Mucosa of descending colon (tissue), 3 donors: ENCODE data around the gene SPAG6. TPM values are rescaled to one million over a fixed set of nuclear protein-coding genes. Genes with fewer than 3 reads are reported as not detected.

Experiments
- ATAC-seq: fragments of 200-7000 bp; cut with Tn5 transposase; one replicate; pipeline ENCODE4 v1.9.1; 2020; ENCODE audit warnings: mild to moderate bottlenecking, moderate library complexity
- DNase-seq, 3 donors: peaks; one replicate each; pipeline ENCODE4 v3.0.0-alpha.2; 2020
- H3K36me3 ChIP-seq: fragments of 200-600 bp; one replicate; pipeline ENCODE4 v1.8.0; 2021; ENCODE audit warnings: low read depth, mild to moderate bottlenecking
- H3K4me1 ChIP-seq: fragments of 200-600 bp; one replicate; pipeline ENCODE4 v1.8.0; 2021; ENCODE audit warnings: low read depth, mild to moderate bottlenecking
- H3K4me3 ChIP-seq: fragments of 200-600 bp; one replicate; pipeline ENCODE4 v1.8.0; 2021; ENCODE audit warnings: mild to moderate bottlenecking
- H3K9me3 ChIP-seq: fragments of 200-600 bp; one replicate; pipeline ENCODE4 v1.8.0; 2021; ENCODE audit warnings: mild to moderate bottlenecking
- CTCF ChIP-seq: fragments of 200-600 bp; IDR thresholded peaks from one replicate; pipeline ENCODE4 v1.8.0; 2022; ENCODE audit warnings: antibody characterized with exemption, mild to moderate bottlenecking
- intact Hi-C, 2 donors: fragments of 100-400 bp; cut with DNase I in 1 of 2; cut with micrococcal nuclease in 1 of 2; formaldehyde crosslinking; loops; one replicate each; pipeline versions ENCODE4 v1.11.0 to v1.11.1; 2022; cut with DNase I, micrococcal nuclease
- total RNA-seq, 3 donors: library from RNA; stranded (reverse); fragmentation: NEBNext Ultra II Directional in 2 of 3; extraction: Animal tissue kit (Norgen Biotek cat#: 25700) in 2 of 3; gene quantifications; one replicate each; pipeline versions ENCODE4 v1.2.1 to v1.2.4, GENCODE V29; 2021 to 2023
- donor health status: DM: no; HTN: no; CAD: no; lungs with moderate emphysema.
- donor health status: DM: no; HTN: no; CAD: no.
- donor health status: DM: no; HTN: yes; CAD: no.

The SPAG6 gene
- total RNA-seq, 3 donors from 2014 or later = not detected

- DNase-seq = no peak
- intact Hi-C loops = no loop called here
- ATAC-seq = no peak
- H3K4me3 ChIP-seq = no peak overlapping the region
- H3K4me1 ChIP-seq = no peaks in the 10 kb centered on the region
- no peaks in the 10 kb centered on the region for H3K9me3 ChIP-seq
- TF ChIP-seq CTCF = no peak
- H3K36me3 ChIP-seq = no peaks in the 10 kb centered on the region
Measured at GRCh38 chr10:22364407-22365140, 19.3 kb downstream of the SPAG6 start.

- Histone ChIP-seq H3K4me1 (no peaks in the 10 kb centered on the region), H3K4me3 (no peak overlapping the region), H3K9me3 (no peaks in the 10 kb centered on the region), H3K36me3 (no peaks in the 10 kb centered on the region)
- ATAC-seq = no peak
- DNase-seq = no peak
- intact Hi-C loops = no loop called here
- no peak for TF ChIP-seq CTCF
Measured at GRCh38 chr10:22365233-22365632, 19.9 kb downstream of the SPAG6 start.

- Histone ChIP-seq H3K4me1 (no peaks in the 10 kb centered on the region), H3K9me3 (no peaks in the 10 kb centered on the region), H3K36me3 (no peaks in the 10 kb centered on the region), H3K4me3 (no peak overlapping the region)
- intact Hi-C loops = no loop called here
- ATAC-seq (no peak), DNase-seq (no peak)
- TF ChIP-seq CTCF = no peak
Measured at GRCh38 chr10:22365644-22366434, 20.5 kb downstream of the SPAG6 start.

DNA sequence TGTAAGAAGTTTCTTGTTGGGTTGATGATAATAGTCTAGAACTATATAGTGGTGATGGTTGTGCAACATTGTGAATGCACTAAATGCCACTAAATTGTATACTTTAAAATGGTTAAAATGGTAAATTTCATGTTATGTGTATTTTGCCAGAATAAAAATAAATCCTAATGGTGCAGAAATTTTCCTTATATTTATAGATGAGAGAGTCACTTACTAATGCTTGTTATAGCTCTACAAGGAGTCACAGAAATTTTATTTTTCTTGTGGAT, 21.1 kb downstream of the SPAG6 start:
- DNase-seq (no peak), ATAC-seq (no peak)
- Histone ChIP-seq H3K36me3 (no peaks in the 10 kb centered on the region), H3K4me1 (no peaks in the 10 kb centered on the region), H3K9me3 (no peaks in the 10 kb centered on the region), H3K4me3 (no peak overlapping the region)
- intact Hi-C loops = no loop called here
- TF ChIP-seq CTCF = no peak

DNA sequence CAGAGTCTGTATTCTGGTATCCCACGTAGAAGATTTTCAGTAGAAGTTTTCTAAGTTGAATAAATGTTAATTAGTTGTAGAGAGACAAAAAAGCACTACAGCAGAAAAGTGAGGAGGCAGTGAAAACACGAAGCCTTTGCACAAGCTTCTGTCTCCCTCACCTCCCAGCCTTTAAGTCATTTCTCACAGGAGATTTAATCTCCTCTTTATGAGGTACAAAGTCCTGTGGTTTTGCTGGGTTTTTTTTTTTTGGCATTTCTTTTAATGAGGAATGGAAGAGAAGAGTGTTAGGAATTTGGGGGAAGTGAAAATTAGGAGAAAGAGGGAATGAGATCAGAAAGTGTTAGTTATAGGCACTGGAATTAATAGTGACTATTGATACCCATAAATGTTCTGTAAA, 21.5 kb downstream of the SPAG6 start:
- intact Hi-C loops = no loop called here
- no peak for DNase-seq
- ATAC-seq = no peak
- Histone ChIP-seq H3K9me3 (no peaks in the 10 kb centered on the region), H3K4me3 (no peak overlapping the region), H3K36me3 (no peaks in the 10 kb centered on the region), H3K4me1 (no peaks in the 10 kb centered on the region)
- no peak for TF ChIP-seq CTCF
